ENCODE results near the gene RAB1B.

The RAB1B gene

GRCh38 chr11:66285250-66285947 is 17.0 kb downstream of the RAB1B start:
- no peak for DNase-seq (ENCODE audit: extremely low spot score)
- ChIA-PET CTCF (interaction anchor here (0.6 kb wide), 2 partner anchors 40 to 131 kb away, joined by 3 to 4 read pairs; no protein-coding TSS in a partner anchor), POLR2A (interaction anchor here (0.7 to 1.1 kb wide), 2 partner anchors 9 to 29 kb away, joined by 4 read pairs; no protein-coding TSS in a partner anchor)
- TF ChIP-seq ELF4 (IDR thresholded peaks at IDR 0.05) (no peak), NFRKB (IDR thresholded peaks at IDR 0.05) (no peak), CTBP1 (IDR thresholded peaks at IDR 0.05; ENCODE audit: borderline replicate concordance) (no peak), ARNT (IDR thresholded peaks at IDR 0.05) (no peak), FOXM1 (IDR thresholded peaks at IDR 0.05; ENCODE audit: borderline replicate concordance) (no peak), LEF1 (IDR thresholded peaks at IDR 0.05; ENCODE audit: borderline replicate concordance) (no peak), HDGF (IDR thresholded peaks at IDR 0.05; ENCODE audit: borderline replicate concordance) (no peak), FOXA1 (IDR thresholded peaks at IDR 0.05) (no peak), BHLHE40 (IDR thresholded peaks at IDR 0.05; ENCODE audit: borderline replicate concordance) (no peak), SUZ12 (IDR thresholded peaks at IDR 0.05) (no peak), ZNF384 (IDR thresholded peaks at IDR 0.05) (no peak), SP1 (IDR thresholded peaks at IDR 0.05) (no peak), FOXK2 (IDR thresholded peaks at IDR 0.05) (no peak)

DNA sequence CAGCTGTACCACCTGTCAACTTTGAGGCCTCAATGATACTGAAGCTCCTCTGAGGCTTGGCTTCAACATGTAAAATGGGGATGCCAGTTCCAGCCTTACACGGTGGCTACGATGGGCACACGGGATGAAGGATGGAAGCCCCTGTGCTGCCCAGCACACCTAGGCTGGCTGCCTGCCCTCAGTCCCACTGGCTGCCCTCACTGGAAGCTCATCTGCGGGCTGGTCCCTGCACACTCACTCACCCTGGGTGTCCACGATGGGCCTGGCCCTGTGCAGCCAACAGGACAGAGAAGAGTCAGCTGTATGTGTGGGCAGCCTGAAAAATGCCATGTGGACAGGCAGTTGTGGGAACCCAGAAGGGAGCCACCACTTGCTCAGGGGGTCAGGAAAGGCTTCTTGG is 18.3 kb downstream of the RAB1B start:
- CTCF ChIA-PET: interaction anchor here (0.5 to 1.0 kb wide), 2 partner anchors 25 to 77 kb away, joined by 3 read pairs; no protein-coding TSS in a partner anchor
- POLR2A ChIA-PET: interaction anchor here (0.9 to 4.3 kb wide), 3 partner anchors 19 to 71 kb away, joined by 3 to 24 read pairs (median 4); partner anchors contain the start of gene RAB1B
- no peak for DNase-seq (ENCODE audit: extremely low spot score)
- no peak for TF ChIP-seq SUZ12 (IDR thresholded peaks at IDR 0.05)
- no peak for TF ChIP-seq FOXK2 (IDR thresholded peaks at IDR 0.05)
- no peak for TF ChIP-seq HDGF (IDR thresholded peaks at IDR 0.05; ENCODE audit: borderline replicate concordance)
- no peak for TF ChIP-seq ZNF384 (IDR thresholded peaks at IDR 0.05)
- TF ChIP-seq CTBP1 (IDR thresholded peaks at IDR 0.05; ENCODE audit: borderline replicate concordance): no peak
- TF ChIP-seq SP1 (IDR thresholded peaks at IDR 0.05): no peak
- TF ChIP-seq FOXM1 (IDR thresholded peaks at IDR 0.05; ENCODE audit: borderline replicate concordance): no peak
- no peak for TF ChIP-seq BHLHE40 (IDR thresholded peaks at IDR 0.05; ENCODE audit: borderline replicate concordance)
- no peak for TF ChIP-seq ARNT (IDR thresholded peaks at IDR 0.05)
- no peak for TF ChIP-seq NFRKB (IDR thresholded peaks at IDR 0.05)

DNA sequence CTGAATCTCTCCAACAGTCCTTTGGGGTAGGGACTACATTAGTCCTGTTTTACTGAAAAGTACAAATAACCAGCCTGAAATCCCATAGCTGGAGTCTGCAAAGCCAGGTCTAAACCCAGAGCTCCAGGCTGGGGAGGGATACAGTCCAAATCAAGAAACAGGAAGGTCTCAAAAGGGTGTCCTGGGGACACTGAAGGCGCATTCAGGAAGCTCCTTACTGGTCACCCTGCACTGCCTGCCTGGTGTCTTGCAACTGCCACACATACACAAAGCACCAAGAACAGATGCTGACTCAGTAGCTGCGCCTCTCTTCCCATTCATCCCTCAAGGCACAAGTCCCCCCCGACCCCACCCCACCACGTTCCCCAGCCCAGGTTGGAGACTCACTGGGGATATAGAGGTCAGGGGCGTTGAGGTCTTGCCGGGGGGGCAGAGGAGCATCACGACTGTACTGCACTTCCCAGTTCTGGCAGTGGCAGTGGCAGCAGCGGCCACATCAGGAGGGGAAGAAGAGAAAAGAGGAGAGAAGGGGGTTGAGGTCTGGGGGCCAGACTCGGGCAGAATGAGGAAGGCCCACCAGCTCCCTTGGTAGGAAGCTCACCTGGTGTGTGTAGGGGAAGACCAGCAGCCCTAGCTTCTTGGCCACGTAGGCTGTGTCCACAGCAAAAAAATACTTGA is 18.9 kb downstream of the RAB1B start:
- ChIA-PET CTCF (interaction anchor here (1.0 to 1.2 kb wide), 2 partner anchors 24 to 34 kb away, joined by 3 to 4 read pairs; no protein-coding TSS in a partner anchor), POLR2A (interaction anchor here (0.9 to 4.3 kb wide), 2 partner anchors 19 to 71 kb away, joined by 3 to 24 read pairs; partner anchors contain the start of gene RAB1B)
- no peak for DNase-seq (ENCODE audit: extremely low spot score)
- no peak for TF ChIP-seq L3MBTL2 (conservative IDR thresholded peaks at IDR 0.05)
- TF ChIP-seq SP1 (IDR thresholded peaks at IDR 0.05): no peak
- no peak for TF ChIP-seq NFRKB (IDR thresholded peaks at IDR 0.05)
- TF ChIP-seq SUZ12 (IDR thresholded peaks at IDR 0.05): no peak
- no peak for TF ChIP-seq ELF4 (IDR thresholded peaks at IDR 0.05)
- no peak for TF ChIP-seq LEF1 (IDR thresholded peaks at IDR 0.05; ENCODE audit: borderline replicate concordance)
- TF ChIP-seq ARNT (IDR thresholded peaks at IDR 0.05): no peak
- TF ChIP-seq BHLHE40 (IDR thresholded peaks at IDR 0.05; ENCODE audit: borderline replicate concordance): no peak
- TF ChIP-seq FOXK2 (IDR thresholded peaks at IDR 0.05): no peak
- TF ChIP-seq FOXM1 (IDR thresholded peaks at IDR 0.05; ENCODE audit: borderline replicate concordance): no peak

- DNase-seq (ENCODE audit: extremely low spot score): no peak
- ChIA-PET CTCF (interaction anchor here (1.2 to 2.6 kb wide), 3 partner anchors 23 to 34 kb away, joined by 4 to 11 read pairs (median 5); no protein-coding TSS in a partner anchor), POLR2A (interaction anchor here (1.1 to 4.3 kb wide), 13 partner anchors 12 to 1176 kb away, joined by 4 to 36 read pairs (median 8); partner anchors contain the start of gene RAB1B)
- TF ChIP-seq HDGF (IDR thresholded peaks at IDR 0.05; ENCODE audit: borderline replicate concordance): no peak
- TF ChIP-seq LEF1 (IDR thresholded peaks at IDR 0.05; ENCODE audit: borderline replicate concordance): no peak
Measured at GRCh38 chr11:66287889-66288670, 19.6 kb downstream of the RAB1B start.

DNA sequence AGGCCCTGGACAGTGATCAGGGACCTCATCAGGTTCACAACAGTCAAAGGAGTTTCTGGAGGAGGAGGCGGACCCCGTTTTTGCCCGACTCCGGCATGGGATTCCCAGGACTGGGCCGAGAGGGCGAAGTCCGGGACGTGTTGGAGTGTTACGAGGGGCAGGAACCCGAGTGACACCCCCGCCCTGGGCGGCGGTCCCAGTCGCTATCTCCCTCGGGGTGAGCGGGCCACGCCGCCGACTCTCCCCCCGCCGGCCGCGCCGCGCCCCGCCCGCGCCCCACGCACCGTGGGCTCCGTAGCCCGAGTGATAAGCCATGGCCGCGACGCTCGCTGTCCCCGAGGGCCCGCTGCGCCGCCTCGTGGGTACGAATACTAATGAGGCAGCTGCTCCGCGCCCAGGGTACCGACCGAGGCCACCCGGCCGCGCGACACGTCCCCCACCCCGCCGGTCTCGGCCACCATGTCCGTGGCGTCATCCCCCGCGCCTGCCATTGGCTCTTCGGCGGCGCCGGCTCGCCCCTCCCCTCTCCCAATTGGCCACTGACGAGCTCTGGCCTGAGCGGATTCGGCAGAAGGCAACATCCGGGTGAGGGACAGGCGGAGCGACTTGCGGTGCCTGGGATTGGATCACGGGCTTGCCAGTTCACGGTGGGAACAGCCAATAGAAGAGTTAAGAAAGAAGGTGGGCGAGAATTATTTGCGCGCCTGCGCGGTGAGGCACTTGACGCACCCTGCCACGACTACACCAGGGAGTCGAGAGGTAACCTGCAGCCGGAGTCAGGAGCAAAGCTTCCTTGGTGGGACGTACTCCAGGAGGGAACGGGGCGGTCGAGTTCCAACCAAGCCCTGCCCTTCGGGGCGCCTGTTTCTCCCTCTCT is 20.5 kb downstream of the RAB1B start, which contains the start of gene YIF1A:
Gene YIF1A (minus strand): TSS at position 473 of the 877 bp plus-strand sequence. CDS start 158 bp downstream, at position 315.
- peak; percentile 99 for DNase-seq (ENCODE audit: extremely low spot score)
- ChIA-PET POLR2A (interaction anchor here (0.6 to 4.3 kb wide), 31 partner anchors 8 to 1177 kb away, joined by 3 to 36 read pairs (median 5); partner anchors contain the start of genes B4GAT1, CNIH2, DPP3 and MRPL11), CTCF (interaction anchor here (0.6 to 2.6 kb wide), 6 partner anchors 11 to 62 kb away, joined by 3 to 11 read pairs (median 4); no protein-coding TSS in a partner anchor)
- TF ChIP-seq CTBP1 (IDR thresholded peaks at IDR 0.05; ENCODE audit: borderline replicate concordance): no peak
- TF ChIP-seq ELF4 (IDR thresholded peaks at IDR 0.05): peak; percentile 58
- TF ChIP-seq, protein P1, sequence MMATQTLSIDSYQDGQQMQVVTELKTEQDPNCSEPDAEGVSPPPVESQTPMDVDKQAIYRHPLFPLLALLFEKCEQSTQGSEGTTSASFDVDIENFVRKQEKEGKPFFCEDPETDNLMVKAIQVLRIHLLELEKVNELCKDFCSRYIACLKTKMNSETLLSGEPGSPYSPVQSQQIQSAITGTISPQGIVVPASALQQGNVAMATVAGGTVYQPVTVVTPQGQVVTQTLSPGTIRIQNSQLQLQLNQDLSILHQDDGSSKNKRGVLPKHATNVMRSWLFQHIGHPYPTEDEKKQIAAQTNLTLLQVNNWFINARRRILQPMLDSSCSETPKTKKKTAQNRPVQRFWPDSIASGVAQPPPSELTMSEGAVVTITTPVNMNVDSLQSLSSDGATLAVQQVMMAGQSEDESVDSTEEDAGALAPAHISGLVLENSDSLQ (IDR thresholded peaks at IDR 0.05): peak; percentile 99
- no peak for TF ChIP-seq FOXK2 (IDR thresholded peaks at IDR 0.05)
- no peak for TF ChIP-seq SUZ12 (IDR thresholded peaks at IDR 0.05)
- TF ChIP-seq LEF1 (IDR thresholded peaks at IDR 0.05; ENCODE audit: borderline replicate concordance): 0 out of 2 replicates have a peak, but pooled peaks have one; percentile 22
- TF ChIP-seq BHLHE40 (IDR thresholded peaks at IDR 0.05; ENCODE audit: borderline replicate concordance): no peak
